NCI-H510A (cell line): Measurements from ENCODE around the gene PRKAG2.
"Not testable (repeated sequence)": the region's sequence is repeated elsewhere in the genome, so short reads cannot be mapped to it uniquely, and the experiment has no call there.

ENCODE experiments used
- DNase-seq: peaks from one replicate; lab custom pipeline; 2025; lab: John Stamatoyannopoulos, UW

Gene PRKAG2

DNA sequence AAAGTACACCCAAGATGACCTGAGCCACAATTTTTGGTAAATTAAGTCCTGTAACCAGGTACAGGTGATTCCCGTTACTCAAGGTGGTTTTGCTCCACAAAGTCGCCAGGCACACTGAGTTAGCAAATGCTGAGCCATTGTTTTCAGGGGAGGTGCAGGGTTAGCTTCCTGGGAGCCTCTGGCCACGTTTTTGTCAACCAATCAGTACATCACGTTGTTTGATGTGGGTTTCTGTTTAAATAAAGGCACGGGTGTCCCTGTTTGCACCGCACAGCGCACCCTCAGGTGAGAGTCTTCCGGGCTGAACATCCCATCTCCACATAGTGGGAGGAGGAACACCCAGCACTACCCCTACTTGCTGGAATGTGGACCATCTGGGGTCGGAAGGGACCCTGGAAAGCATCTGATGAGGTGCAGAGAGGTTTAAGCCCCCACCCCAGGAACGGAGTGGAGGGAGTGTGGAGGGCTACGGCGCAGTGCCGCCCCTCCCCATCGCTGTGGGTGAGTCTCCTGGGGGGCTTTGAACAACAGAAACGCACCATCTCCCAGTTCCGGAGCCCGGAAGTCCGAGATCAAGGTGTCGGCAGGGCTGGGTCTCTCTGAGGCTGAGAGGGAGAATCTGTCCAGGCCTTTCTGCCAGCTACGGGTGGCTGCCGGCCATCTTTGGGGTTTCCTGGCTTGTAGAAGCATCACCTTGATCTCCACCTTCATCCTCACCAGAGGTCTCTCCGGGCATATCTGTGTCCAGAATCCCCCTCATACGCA, 42.5 kb downstream of the PRKAG2 start:
- DNase-seq: no peak

DNA sequence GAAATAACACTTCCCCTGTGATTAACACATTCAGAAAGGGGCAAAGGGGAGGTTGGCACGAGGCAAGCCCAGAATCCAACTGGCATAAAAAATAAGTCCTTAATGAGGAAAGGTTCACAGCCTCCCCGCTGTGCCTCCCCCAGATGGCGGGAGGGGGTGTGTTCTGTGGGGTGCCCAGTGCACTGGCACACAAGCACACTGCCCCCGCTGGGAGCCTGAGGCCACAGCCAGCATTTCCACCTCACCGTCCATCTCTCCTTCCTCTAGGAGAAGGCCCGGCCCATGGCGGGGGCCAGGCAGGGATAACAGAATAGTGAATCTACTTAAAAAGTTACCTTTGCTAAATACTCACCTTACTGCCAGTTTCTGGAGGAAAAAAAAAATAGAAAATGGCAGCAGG, 43.2 kb downstream of the PRKAG2 start:
- DNase-seq: no peak

DNA sequence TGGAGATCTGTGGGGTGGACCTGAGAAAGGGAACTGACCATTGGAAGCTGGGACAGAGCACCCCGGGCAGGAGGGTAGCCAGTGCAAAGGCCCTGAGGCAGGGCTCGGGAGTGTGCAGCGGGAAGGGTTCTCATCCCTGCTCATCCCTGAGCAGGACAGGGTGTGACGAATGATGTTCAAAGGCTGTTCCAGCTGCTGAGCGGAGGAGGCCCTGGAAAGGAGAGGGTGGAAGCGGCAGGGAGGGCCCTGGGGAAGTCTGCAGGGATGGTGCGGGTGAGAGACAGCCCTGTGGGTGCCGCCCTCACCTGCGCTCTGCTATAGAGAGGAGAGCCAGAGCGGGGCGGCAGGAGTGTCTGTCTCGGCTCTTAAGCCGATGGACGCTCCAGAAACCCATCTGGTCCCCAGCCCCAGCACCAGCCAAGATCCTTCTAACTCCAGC, 43.7 kb downstream of the PRKAG2 start:
- no peak for DNase-seq

DNA sequence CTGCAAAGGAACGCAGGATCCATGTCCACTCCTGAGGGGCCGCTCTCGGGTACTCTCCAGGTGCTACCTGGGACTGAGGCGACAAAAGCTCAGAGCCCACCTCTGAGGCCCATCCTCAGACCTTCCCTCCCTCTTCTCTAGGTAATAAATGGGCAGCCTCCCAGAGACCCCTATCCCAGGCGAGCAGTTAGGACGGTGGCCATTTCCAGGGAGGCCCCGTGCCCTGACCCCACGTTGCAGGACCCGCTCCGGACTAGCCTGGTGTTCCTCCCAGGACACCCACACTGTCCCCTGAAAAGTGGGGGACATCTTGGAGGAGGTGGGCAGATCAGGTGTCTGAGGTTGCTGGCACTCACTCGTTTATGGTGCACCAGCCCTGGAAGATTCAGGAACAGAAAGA, 44.3 kb downstream of the PRKAG2 start:
- DNase-seq: no peak

DNA sequence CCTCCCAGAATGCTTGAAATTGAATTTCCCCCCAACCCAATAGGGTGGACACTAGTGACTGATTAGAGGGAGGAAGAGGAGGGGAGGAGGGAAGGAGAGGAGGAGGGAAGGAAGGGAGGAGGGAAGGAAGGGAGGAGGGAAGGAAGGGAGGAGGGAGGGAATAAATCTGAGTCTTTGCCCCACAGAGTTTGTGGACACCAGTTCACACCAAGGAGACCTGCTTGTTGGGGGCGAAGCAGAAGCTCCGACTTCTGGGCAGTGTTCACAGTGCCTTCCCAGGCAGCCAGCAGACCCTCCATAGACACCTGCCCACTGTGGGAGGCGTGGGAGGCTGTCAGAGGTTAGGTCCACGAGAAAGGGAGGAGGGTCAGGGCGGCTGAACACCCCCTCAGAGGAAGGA, 44.8 kb downstream of the PRKAG2 start:
- no peak for DNase-seq

DNA sequence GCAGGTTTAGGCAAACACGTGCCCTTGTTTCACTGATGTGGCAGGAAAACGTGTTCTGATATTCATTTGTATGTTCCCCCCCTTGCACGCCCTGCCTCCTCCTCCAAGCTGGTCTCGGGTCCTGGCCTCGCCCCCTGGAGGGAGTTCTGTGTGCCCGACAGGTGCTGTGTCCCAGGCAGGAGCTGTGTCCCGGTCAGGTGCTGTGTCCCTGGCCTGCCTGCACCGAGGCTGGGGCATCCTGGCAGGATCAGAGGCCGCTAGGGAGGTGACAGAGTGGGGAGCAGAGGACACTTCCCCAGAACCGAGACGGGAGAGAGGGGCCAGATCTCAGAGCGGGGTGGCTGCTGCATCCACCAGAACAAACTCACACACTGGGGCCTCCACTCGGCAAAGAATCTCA, 45.3 kb downstream of the PRKAG2 start:
- no peak for DNase-seq

DNA sequence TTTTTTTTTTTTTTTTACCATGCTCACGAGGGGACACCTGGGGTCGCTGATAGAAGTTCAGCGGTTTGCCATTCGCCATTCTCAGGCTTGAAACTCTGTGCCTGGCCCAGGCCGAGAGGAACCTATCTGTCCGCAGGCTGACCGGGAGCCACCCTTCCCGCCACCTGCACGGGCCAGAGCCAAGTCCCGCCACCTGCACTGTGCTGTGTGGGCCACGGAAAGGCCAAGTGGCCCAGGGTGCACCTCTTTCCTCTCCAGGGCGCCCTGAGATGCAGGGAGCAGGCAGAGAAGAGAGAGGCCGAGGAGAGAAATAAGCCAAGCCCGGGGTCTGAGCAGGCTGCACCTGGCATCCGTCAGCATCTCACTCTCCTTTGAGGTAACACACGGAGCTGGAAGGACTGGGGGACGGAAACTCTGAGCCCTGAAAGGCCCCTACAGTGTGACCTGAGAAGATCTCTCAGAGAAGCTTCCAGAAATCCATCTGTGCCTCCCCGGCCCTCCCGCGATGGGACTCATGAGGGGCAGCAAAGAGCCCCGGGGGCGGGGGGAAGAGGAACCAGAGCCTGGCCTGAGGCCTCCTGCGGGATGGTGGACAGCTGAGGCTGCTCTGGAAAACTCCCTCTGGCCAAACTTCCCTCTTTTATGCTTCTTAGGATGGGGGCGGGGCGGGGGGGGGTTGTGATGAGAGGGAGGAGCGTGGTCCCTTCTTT, 46.6 kb downstream of the PRKAG2 start:
- DNase-seq: no peak

DNA sequence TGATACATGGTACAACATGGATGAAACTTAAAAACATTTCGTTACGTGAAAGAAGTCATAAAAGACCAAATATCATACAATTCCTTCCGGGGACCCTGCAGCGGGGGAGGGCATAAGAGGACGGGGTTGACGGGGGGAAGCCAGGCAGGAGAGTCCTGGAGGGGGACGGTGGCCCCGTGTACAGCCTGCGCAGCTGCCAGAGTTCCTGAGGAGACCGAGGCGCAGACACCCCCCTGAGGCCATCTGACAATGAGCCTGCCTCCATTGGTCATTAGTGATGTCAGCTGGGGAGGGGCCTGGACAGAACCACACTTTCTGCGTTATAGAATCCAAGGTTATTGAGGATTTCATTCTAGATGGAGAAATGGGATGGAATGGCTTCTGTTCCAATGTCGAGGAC, 47.2 kb downstream of the PRKAG2 start:
- no peak for DNase-seq

DNA sequence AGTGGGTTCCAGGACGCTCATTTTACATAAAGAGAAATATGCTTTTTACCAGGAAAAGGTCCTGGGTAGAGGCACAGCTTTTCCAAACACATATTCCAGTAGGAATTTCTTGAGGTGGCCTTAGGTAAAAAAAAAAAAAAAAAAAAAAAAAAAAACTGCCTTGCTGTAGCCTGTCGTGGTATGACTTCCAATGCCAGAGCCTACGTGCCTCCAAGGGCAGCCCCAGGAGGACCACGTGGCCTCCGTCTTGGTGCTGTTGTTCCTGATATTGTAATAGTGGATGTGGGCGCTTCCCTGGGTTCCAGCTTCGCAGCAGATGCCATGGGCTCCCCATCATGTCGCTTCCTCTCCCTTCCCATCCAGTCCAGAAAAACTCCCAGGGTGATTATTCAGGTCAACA, 49.3 kb downstream of the PRKAG2 start:
- DNase-seq: peak; percentile 23

DNA sequence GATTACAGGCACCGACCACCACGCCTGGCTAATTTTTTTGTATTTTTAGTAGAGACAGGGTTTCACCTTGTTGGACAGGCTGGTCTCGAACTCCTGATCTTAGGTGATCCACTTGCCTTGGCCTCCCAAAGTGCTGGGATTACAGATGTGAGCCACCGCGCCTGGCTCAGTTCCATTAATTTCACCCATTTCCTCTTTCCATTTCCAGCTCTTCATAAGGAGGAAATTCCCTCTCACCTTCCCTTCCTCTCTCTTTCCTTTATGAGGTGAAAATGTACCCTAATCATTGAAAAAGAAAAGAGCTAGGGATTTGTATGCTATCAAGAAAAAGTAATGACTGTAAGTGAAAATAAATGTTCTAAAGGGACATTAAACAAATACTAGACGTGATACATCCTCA, 50.6 kb downstream of the PRKAG2 start:
- DNase-seq: not testable (repeated sequence)

DNA sequence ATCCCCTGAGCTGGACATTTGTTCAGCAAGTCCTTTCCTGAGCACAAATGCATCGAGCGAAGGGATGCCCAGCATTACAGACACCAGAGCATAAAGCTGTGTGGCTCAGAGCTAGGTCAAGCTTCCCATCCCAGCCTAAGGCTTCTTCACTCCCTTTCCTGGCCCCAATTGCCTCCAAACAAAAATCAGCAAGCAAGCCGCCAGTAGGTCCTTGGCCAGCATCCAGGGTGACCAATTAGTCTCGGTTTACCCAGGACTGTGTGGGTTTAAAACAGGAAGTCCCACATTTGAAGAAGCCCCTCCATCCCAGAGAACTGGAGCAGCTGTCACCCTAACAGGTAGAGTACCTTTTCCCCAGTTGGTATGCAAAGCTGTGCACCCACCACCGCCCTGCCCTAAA, 51.2 kb downstream of the PRKAG2 start:
- DNase-seq: no peak

DNA sequence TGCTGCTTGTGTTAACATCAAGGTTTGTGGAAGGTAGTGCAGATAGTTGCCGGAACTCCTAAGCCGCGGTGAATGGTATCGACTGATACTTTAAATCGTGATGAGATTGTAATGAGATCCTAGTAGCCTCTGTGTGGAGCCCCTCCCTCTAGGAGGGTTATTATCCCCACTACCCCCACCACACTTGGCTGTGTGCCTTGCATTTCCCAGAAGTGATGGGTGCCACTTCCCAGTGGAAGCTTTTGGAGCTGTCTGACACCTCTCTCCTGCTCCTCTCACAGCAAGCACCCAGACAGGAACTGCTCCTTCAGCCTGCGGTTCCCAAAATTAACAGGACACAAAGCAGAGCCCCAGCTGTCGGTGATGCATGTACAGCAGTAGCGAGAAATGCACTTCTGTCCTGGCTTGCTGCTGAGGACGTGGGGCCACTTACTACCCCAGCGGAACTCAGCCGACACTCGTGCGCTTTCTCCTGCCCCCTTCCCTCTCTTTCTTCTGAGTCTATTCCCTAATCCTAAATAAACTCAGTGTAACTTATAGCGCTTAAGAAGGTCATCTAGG, 52.5 kb downstream of the PRKAG2 start:
- no peak for DNase-seq

DNA sequence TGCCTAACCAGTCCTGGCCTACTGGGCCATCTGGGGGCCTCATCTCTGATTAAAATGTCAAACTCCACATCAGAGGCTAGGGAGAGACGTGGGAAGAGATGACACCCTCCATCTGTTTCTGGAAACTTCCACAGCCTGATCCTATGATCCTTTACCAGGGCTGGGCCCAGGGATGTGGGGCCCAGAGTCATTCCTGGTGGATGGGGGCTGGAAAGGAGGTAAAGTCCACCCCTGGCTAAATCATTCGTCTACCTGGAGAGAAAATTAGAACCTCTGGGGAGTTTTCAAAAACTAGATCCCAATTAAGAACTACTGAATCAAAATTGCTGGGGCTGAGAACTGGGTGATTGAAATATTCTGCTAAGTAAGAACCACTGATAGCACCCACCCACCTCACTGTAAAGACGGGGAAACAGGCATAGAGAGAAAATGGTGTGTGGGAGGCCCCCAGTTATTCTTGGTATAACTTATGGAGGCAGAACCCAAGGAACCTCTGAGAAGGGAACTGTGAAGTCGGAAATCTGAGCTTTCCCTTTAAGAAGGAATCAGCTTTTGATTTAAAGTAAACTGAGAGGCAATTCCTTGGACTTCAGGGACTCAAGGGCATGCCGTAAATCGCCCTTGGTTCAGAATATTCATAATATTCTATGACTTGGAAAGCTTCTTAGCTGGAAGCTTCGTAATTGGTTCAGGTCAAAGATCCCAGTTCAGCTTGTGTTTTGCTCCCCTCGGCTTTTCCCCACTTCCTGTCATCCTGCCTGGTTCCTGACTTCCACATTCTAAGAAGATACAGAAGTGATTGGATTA, 53.1 kb downstream of the PRKAG2 start:
- no peak for DNase-seq

DNA sequence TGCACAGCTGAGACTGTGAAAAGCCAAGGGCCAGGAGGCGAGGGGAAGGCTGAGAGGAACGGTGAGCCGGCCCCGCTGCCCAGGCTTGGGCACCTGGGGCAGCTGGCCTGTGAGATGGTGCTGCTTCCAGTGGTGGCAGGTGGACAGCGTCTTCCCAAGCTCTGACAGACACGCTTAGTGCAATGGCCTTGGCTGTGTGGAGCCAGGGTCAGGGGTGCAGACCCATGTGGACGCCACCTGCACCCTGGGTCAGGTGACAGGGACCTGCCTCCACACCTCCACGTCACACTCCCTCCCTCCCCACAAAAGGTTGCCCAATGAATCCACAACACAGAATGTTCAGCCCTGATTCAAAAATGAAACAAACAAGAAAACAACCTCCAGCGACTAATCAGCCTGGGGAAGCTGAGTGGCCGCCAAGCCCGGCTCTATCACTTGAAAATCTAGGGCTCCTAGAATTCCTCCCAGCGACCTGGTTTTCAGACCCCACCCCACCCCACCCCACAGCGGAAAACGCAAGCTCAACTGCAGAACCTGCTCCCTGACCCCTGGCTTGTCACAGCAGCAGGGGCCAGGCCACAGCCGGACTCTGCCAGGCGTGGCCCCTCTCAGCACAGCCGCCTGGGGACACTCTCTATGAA, 54.3 kb downstream of the PRKAG2 start:
- no peak for DNase-seq

DNA sequence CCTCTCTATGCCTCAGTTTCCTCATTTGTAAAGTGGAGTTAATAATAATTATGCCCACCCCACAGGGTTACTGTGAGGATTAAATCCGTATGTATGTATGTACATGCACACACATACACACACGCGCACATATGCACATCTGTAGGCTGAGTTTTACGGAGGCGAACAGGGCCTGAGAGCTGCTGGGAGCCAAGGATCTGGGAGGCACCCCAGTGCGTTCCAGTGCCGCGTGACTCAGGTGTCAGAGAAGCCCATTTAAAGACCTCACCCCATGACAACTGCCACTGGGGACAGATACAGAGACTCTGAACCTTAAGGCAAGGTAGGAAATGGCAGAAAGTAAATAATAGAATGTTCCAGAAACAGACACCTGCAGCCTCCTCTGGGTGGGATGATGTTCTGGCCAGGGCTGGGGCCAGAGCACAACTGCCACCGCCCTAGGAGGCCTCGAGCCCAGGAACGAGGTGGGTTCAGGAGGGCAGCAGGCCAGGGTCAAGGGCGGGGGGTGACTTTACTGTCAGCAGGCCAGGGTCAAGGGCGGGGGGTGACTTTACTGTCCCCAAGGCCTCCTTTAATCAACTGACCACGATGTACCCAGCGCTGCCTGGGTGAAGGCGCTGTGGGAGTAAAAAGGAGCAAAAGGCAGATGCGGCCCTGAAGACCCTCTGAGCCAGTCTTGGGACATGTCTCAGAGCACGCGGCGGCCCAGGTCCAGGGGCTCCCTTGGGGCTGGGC, 54.9 kb downstream of the PRKAG2 start:
- no peak for DNase-seq

DNA sequence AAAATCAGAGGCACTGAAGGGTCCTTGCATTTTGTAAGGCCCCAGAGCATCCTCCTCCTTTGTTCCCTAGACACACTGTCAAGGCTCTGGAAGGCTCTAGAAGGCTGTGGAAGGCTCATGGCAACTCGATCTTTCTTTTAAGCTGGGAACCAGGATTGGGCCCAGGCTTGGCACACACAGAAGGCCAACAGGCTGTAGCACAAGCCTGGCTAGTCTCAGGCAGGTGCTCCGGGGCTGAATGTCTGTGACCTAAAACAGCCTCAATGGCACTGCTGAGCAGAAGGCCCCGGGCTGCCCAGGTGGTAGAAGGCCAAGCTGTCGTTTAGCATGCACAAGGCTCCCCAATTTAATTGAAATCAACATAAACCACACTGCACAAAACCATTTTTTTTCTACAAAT, 55.7 kb downstream of the PRKAG2 start:
- no peak for DNase-seq

DNA sequence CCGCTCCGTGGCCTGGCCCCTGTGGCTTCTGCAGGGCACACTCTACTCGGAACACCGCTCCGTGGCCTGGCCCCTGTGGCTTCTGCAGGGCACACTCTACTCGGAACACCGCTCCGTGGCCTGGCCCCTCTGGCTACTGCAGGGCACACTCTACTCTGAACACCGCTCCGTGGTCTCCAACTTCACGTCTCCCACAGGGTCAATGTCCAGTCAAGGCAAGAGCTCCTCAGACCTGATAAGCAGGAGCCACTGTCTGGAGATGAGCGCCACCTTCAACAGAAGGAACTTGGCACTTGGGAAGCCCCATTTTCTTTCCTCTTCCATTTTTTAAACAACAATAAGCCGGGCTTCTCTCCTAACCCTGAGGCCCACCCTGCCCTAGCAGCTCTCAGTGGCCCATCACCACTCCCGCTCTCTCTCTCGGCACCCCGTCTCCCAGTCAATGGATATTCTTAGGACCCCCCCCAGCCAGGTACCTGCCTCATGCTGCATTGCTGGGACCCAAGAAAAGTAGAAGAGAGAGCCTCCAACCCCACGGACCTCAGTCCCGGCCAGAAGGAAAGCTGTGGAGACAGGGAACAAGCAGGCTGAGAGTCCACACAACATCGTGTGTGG, 56.3 kb downstream of the PRKAG2 start:
- DNase-seq: no peak

DNA sequence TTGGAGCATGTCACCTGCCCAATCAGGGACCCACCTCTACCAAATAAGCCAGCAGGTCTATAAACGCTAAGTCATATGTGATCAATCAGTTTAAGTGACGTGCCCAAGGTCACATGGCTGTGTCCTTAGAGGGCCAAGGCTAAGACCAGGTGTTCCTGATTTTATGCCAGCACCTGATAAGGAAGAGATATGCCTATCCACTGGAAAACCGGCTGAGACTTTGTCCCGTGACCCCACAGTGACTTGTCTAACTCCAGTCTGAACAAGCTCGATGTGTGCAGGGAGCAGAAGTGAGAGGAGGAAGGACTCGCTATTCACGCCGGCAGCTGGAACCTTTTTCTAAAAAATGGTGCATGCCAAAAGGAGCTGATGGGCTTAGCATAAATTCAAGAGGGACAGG, 57.0 kb downstream of the PRKAG2 start:
- DNase-seq: no peak

DNA sequence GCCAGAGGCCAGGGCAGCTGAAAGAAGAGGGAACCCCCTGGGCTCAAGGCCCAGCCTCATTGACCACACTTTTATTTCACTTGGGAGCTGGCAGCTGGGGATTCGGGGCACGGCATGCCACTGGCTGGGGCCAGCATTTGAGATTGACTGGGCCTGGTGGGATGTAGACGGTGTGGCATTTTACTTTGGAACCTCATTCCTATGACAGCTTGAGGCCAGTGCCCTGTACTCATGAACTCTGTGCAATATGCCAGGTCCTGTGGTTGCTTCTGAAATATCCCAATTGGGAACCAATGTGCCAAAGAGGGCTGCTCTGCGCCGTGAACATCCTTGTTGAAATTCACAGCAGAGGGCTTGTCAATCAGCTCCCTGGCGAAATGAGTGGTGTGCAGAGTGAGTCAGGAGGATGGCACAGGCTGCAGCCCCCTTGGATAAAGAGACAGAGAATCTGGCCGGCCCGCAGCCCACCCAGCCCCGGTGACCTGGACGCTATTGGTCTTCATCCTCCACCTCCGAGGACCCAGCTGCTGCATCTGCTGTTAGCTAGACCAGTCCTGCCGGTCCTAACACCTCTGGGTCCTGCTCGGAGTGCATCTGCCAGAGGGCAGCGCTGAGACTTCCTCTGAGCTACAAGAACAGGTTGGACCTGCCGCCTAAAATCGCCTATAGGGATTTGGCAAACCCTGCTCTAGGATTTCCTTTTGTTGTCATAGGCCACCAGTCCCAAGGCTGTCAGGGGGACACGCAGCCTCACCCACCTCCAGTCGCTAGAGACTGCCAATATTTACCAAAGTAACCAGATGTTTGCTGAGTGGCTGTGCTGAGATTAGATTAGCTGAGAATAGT, 58.0 kb downstream of the PRKAG2 start:
- no peak for DNase-seq
